Upper lobe of left lung (tissue), 6 donors: Measurements from ENCODE around the gene PARD6B. TPM values are rescaled to one million over a fixed set of nuclear protein-coding genes. Genes with fewer than 3 reads are reported as not detected.
"Not testable (repeated sequence)": the region's sequence is repeated elsewhere in the genome, so short reads cannot be mapped to it uniquely, and the experiment has no call there.

Source experiments
- ATAC-seq, 2 donors: fragments of 200-7000 bp; cut with Tn5 transposase; one replicate each; pipeline ENCODE4 v1.9.1; 2022; ENCODE audit warnings: mild to moderate bottlenecking in 2 of 2, moderate library complexity in 2 of 2; ENCODE audit not compliant: low FRiP score in 2 of 2
- DNase-seq, 2 donors: peaks; one replicate each; pipeline ENCODE4 v3.0.0-alpha.2; 2019 to 2020
- H3K27ac ChIP-seq, 4 donors: fragments of 200-600 bp; sonication (generic); one replicate each; pipeline ENCODE4 v1.5.1; 2016 to 2019
- H3K27me3 ChIP-seq, 4 donors: fragments of 200-600 bp; sonication (generic); one replicate each; pipeline ENCODE4 v1.5.1; 2017 to 2019
- H3K36me3 ChIP-seq, 4 donors: fragments of 200-600 bp; sonication (generic); one replicate each; pipeline ENCODE4 v1.5.1; 2016 to 2019
- H3K4me1 ChIP-seq, 4 donors: fragments of 200-600 bp; sonication (generic); one replicate each; pipeline ENCODE4 v1.5.1; 2018 to 2019
- H3K4me3 ChIP-seq, 4 donors: fragments of 200-600 bp; sonication (generic); one replicate each; pipeline ENCODE4 v1.5.1; 2017 to 2019; ENCODE audit warnings: mild to moderate bottlenecking in 2 of 4, moderate library complexity in 1 of 4
- H3K9me3 ChIP-seq, 4 donors: fragments of 200-600 bp; sonication (generic); one replicate each; pipeline ENCODE4 v1.5.1; 2018 to 2019
- EP300 ChIP-seq, 4 donors: sonication (generic); formaldehyde crosslinking; IDR thresholded peaks; one replicate each; pipeline ENCODE4 v1.5.1; 2017; ENCODE audit warnings: antibody characterized with exemption in 4 of 4, control low read depth in 2 of 4
- POLR2A ChIP-seq, 4 donors: fragments of 450-650 bp; IDR thresholded peaks; one replicate each; pipeline ENCODE4 v1.5.1; 2016 to 2017; ENCODE audit warnings: antibody characterized with exemption in 4 of 4, mild to moderate bottlenecking in 2 of 4
- POLR2AphosphoS5 ChIP-seq, 2 donors: sonication (generic); formaldehyde crosslinking; IDR thresholded peaks; one replicate each; pipeline ENCODE4 v1.5.1; 2017; ENCODE audit warnings: antibody characterized with exemption in 2 of 2
- WGBS, 2 donors: methylation state at CpG; one replicate each; pipeline ENCODE4 v1.1.5; 2017 to 2018; 5-methylcytosine and 5-hydroxymethylcytosine counted together
- total RNA-seq, 6 donors: library from RNA; depleted of rRNA in 4 of 6; stranded (reverse); fragments of >200 nt in 4 of 6; gene quantifications; one replicate each; pipeline versions ENCODE4 v1.1.0 to v1.2.1, GENCODE V29; 2016 to 2021
- TF ChIP-seq, protein P1 (sequence below), 6 experiments: fragments of 450-650 bp in 4 of 6; fragments of 200-600 bp in 2 of 6; sonication (generic) in 2 of 6; IDR thresholded peaks; one replicate each; pipeline ENCODE4 v1.5.1; 2016 to 2019; ENCODE audit warnings: antibody characterized with exemption in 6 of 6
- donor health status: DM: no; HTN: no; CAD: no; lungs with moderate emphysema.
- donor health status: DM: no; HTN: yes; CAD: no; lungs with severe emphysema.

The PARD6B gene
- total RNA-seq, 6 donors from 2014 or later, result 7.3 to 56.4 (median 43.4) TPM

- Histone ChIP-seq H3K27me3 (no peaks in the 10 kb centered on the region), H3K4me1 (peaks cover 0 to 21% (median 9%) of the 10 kb centered on the region in 4 donors), H3K27ac (peak overlapping the region; percentile 68 to 86 (median 77)), H3K4me3 (no peak overlapping the region), H3K36me3 (no peaks in the 10 kb centered on the region), H3K9me3 (no peaks in the 10 kb centered on the region)
- 70 to 71% methylated on average over 6 of the region's 6 CpGs for WGBS, 2 donors
- DNase-seq, result no peak
- ATAC-seq, result peak; percentile 37 to 42
- TF ChIP-seq, protein P1, sequence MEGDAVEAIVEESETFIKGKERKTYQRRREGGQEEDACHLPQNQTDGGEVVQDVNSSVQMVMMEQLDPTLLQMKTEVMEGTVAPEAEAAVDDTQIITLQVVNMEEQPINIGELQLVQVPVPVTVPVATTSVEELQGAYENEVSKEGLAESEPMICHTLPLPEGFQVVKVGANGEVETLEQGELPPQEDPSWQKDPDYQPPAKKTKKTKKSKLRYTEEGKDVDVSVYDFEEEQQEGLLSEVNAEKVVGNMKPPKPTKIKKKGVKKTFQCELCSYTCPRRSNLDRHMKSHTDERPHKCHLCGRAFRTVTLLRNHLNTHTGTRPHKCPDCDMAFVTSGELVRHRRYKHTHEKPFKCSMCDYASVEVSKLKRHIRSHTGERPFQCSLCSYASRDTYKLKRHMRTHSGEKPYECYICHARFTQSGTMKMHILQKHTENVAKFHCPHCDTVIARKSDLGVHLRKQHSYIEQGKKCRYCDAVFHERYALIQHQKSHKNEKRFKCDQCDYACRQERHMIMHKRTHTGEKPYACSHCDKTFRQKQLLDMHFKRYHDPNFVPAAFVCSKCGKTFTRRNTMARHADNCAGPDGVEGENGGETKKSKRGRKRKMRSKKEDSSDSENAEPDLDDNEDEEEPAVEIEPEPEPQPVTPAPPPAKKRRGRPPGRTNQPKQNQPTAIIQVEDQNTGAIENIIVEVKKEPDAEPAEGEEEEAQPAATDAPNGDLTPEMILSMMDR (IDR thresholded peaks at IDR 0.05), result no peak
- TF ChIP-seq POLR2AphosphoS5 (IDR thresholded peaks at IDR 0.05) (no peak), POLR2A (IDR thresholded peaks at IDR 0.05) (no peak), EP300 (IDR thresholded peaks at IDR 0.05) (no peak)
Measured at GRCh38 chr20:50762045-50762422, 30.7 kb downstream of the PARD6B start.

- TF ChIP-seq POLR2AphosphoS5 (IDR thresholded peaks at IDR 0.05) (peak in 1 of 2 donors; percentile 7), POLR2A (IDR thresholded peaks at IDR 0.05) (no peak), EP300 (IDR thresholded peaks at IDR 0.05) (no peak)
- no peaks in the 10 kb centered on the region for H3K27me3 ChIP-seq
- no peak overlapping the region for H3K4me3 ChIP-seq
- H3K9me3 ChIP-seq, result no peaks in the 10 kb centered on the region
- DNase-seq (peak in 1 of 2 donors; percentile 87), ATAC-seq (peak; percentile 54 to 63)
- H3K4me1 ChIP-seq, result peaks cover 0 to 24% (median 9%) of the 10 kb centered on the region in 4 donors
- no peaks in the 10 kb centered on the region for H3K36me3 ChIP-seq
- 52 to 54% methylated on average over 11 to 12 of the region's 12 CpGs for WGBS, 2 donors
- H3K27ac ChIP-seq, result peak overlapping the region; percentile 68 to 86 (median 77)
Measured at GRCh38 chr20:50762435-50763220, 31.2 kb downstream of the PARD6B start.

- Histone ChIP-seq H3K27ac (peak overlapping the region; percentile 68 to 86 (median 77)), H3K4me1 (peaks cover 0 to 27% (median 9%) of the 10 kb centered on the region in 4 donors)
- not testable (repeated sequence) for H3K4me3 ChIP-seq, DNase-seq, H3K9me3 ChIP-seq, ATAC-seq, H3K27me3 ChIP-seq, H3K36me3 ChIP-seq
- WGBS, 2 donors, result 83 to 85% methylated on average over 18 to 20 of the region's 20 CpGs
Measured at GRCh38 chr20:50763550-50764458, 32.4 kb downstream of the PARD6B start.

- not testable (repeated sequence) for ATAC-seq, DNase-seq
Measured at GRCh38 chr20:50765251-50765650, 33.9 kb downstream of the PARD6B start.

GRCh38 chr20:50765674-50766073 is 34.3 kb downstream of the PARD6B start:
- Histone ChIP-seq H3K9me3 (no peaks in the 10 kb centered on the region), H3K27me3 (no peaks in the 10 kb centered on the region), H3K27ac (no peak overlapping the region), H3K4me3 (no peak overlapping the region), H3K36me3 (no peaks in the 10 kb centered on the region), H3K4me1 (peaks cover 0 to 27% (median 8%) of the 10 kb centered on the region in 4 donors)
- DNase-seq (no peak), ATAC-seq (no peak)
- 56 to 62% methylated on average over 3 of the region's 3 CpGs for WGBS, 2 donors
- TF ChIP-seq, protein P1 (IDR thresholded peaks at IDR 0.05), result no peak
- TF ChIP-seq POLR2A (IDR thresholded peaks at IDR 0.05) (no peak), EP300 (IDR thresholded peaks at IDR 0.05) (no peak), POLR2AphosphoS5 (IDR thresholded peaks at IDR 0.05) (no peak)

More at GRCh38 chr20:50765251-50765650, 33.9 kb downstream of the PARD6B start:
- not testable (repeated sequence) for H3K9me3 ChIP-seq, H3K27ac ChIP-seq, H3K36me3 ChIP-seq, H3K4me3 ChIP-seq, H3K27me3 ChIP-seq
- 85 to 90% methylated on average over 10 of the region's 10 CpGs for WGBS, 2 donors
- peaks cover 0 to 27% (median 9%) of the 10 kb centered on the region in 4 donors for H3K4me1 ChIP-seq

GRCh38 chr20:50766955-50767809 is 35.8 kb downstream of the PARD6B start:
- not testable (repeated sequence) for ATAC-seq, H3K4me3 ChIP-seq, H3K27me3 ChIP-seq, DNase-seq, H3K9me3 ChIP-seq, H3K36me3 ChIP-seq
- WGBS, 2 donors, result 40 to 63% methylated on average over 7 to 10 of the region's 10 CpGs
- Histone ChIP-seq H3K27ac (peak overlapping the region in 1 of 4 donors; percentile 44), H3K4me1 (peaks cover 0 to 24% (median 7%) of the 10 kb centered on the region in 4 donors)

DNA sequence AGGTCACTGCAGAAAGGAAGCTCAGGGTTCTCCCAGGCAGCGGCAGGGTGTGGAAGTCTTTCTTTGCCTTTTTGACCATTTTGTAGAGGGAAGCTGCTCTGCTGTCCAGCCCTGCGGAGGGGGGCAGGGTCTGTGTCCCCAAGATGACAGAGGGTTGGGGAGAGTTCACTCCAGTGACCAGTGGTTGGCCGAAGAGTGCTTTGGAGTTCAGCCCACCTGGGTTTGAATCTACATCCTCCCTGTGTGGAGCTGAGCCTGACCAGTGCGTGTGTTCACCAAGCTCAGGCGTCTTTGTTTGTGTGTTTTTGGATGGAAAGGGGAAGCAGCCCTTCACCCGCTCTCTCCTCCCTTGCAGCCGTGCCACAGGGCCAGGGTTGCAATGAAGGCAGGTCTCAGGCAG is 37.6 kb downstream of the PARD6B start:
- not testable (repeated sequence) for H3K27me3 ChIP-seq, DNase-seq, H3K4me3 ChIP-seq, H3K9me3 ChIP-seq, ATAC-seq, H3K36me3 ChIP-seq, H3K27ac ChIP-seq
- peaks cover 0 to 12% (median 0%) of the 10 kb centered on the region in 4 donors for H3K4me1 ChIP-seq
- 78 to 100% methylated on average over 1 of the region's 7 CpGs for WGBS, 2 donors

DNA sequence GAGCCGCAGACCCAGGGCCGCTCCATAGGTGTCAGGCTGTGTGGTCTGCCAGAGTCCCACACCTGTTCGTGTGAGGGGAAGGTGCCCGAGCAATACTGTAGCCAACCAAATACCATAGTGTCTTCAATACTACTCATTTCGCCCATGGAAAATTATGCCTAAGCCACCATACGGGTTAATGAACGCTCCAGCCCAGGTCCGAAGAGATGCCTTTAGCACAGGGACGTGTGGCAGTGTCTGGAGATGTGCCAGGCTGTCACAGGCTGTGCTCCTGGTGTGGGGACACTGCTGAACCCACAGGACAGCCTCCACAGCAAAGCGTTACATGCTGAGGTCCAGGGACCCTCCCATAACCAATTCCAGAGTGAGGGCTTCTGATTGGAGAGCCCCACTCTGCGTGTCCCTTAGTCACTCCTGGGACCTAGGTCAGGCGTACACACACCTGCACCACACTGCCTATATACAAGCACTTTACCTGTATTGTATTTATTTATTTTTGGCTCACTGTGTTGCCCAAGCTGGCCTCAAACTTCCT is 38.2 kb downstream of the PARD6B start:
- H3K9me3 ChIP-seq, H3K4me3 ChIP-seq, H3K27me3 ChIP-seq, H3K27ac ChIP-seq, H3K36me3 ChIP-seq, DNase-seq: not testable (repeated sequence)
- 63 to 80% methylated on average over 3 to 7 of the region's 12 CpGs for WGBS, 2 donors
- peaks cover 0 to 12% (median 0%) of the 10 kb centered on the region in 4 donors for H3K4me1 ChIP-seq
- ATAC-seq, result peak in 1 of 2 donors; percentile 34
